GM21360 (cell line): ENCODE results near the gene FAM72A.
"Not testable (repeated sequence)": the region's sequence is repeated elsewhere in the genome, so short reads cannot be mapped to it uniquely, and the experiment has no call there.

Experiments used
- ATAC-seq: cut with Tn5 transposase; IDR thresholded peaks from one replicate; pipeline ENCODE4 v1.9.1; 2021; ENCODE audit warnings: mild to moderate bottlenecking, moderate library complexity; ENCODE audit not compliant: unreplicated experiment

FAM72A gene

DNA sequence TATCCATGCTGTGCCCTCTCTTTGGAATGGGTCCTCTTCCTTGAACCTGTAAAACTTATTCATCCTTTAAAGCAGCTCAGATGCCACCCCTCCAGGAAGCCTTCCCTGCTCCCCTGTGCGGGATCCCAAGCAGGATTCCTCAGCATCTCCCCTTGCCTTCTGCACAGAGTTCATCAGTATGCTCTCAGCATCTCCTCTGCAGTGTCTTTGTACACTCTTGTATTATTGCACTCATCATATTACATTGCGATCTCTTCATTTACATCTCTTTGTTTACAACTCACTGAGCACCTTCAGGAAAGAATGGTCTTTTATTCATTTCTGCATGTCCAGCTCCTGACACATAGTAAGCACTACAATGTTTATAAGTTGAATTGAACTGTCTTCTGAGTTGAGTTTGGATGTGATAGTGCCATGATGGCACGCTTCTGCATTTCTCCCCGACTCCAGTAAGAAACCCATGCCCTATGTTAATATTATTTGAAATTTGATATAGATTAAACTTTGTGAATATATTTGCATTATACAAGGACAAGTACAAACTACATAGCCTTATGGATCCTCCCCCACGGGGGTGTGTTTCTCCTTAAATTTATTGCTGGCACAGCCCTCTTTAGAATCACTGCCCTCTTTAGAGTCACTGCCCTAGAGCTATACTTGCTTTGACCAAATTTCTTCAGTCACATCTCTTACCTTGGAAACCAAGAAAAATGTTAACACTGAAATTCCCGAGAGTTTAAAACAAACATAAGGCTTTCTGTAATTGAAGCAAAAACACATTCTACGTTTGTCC is 13.2 kb upstream of the FAM72A start:
- not testable (repeated sequence) for ATAC-seq

DNA sequence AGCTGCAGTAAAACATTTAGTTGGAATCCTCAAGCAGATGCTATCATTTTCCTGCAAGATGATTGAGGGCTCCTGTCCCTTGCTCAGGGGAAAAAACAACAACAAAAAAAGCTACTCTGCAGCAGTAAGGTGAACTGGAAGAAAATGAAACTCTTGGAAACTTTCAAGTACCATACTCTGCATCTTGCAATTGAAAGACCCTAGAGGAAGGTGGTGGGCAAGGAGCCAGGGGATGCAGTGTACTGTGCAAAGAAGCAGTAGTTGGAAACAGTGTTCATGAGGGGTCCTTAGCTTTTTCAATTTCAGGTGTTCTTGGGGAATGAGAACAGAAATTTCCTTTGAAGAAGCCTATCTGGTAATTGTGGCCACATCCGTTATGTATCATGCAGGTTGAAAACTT is 8.2 kb upstream of the FAM72A start:
- ATAC-seq: not testable (repeated sequence)

DNA sequence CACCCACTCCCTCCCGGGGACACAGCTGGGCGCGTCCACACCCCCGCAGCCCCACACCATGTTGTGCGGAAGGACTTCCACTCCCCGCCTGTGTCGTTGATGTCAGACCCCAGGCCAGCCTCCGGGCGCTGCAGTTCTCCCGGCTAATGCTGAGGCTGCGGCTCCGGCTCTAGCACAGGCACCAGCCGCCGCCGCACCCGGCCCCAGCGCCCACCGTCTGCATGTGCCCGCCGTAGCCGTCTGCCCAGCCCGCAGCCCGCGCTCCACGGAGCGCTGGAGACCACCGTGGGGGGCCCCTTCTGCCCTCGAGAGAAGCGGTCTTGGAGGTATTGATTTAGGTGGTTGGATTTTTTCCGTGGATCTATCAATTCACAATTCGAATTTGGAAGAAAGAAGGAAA is 2.9 kb upstream of the FAM72A start:
- not testable (repeated sequence) for ATAC-seq

- ATAC-seq: not testable (repeated sequence)
These were observed 2.2 kb upstream of the FAM72A start for GRCh38 chr1:206204871-206205270.

- ATAC-seq: not testable (repeated sequence)
These were observed 1.5 kb upstream of the FAM72A start for GRCh38 chr1:206204159-206204511.

GRCh38 chr1:206203364-206204158 is 922 bp upstream of the FAM72A start, which contains the start of gene SRGAP2:
TSS of gene SRGAP2 (plus strand) at chr1:206203541. CDS start at chr1:206205971, 2,430 bp downstream.
- ATAC-seq: peak; percentile 9

- ATAC-seq: not testable (repeated sequence)
These were observed 5.8 kb downstream of the FAM72A start for GRCh38 chr1:206196748-206197424.

DNA sequence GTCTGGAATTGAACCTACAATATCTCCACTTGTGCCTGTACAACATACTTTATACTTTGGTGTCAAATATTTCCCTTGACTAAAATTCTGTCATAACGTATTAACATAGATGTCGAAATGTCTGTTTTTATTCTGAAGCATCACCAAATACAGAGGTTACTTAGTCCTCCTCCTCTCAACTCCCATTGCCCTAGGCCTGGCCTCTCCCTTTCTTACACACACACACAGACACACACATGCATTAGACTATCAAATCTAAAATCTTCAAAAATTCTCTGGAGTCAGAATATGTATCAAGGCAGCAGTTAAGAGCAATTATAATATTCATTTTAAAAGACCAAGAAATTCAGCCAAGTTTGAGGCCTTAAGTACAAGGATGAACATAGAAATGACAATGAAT is 7.5 kb downstream of the FAM72A start:
- ATAC-seq: not testable (repeated sequence)

DNA sequence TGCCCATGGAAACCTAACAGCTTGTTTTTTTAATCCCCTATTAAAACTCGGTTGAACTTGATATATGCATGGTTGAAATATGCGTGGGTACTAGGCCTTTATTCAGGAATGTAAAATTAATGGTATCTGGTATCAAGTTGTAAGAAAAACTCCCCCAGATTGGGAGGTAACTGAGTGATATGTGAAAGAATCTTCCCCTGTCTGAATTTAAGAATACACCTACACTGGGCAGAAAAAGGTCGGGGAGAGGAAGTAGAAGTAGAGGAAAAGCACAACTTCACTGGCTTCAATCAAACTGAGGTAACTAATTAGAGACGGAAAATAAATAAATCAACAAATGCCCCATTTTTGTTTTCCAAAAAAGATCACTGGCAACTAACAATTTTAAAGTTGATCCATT is 15.8 kb downstream of the FAM72A start:
- ATAC-seq: not testable (repeated sequence)

DNA sequence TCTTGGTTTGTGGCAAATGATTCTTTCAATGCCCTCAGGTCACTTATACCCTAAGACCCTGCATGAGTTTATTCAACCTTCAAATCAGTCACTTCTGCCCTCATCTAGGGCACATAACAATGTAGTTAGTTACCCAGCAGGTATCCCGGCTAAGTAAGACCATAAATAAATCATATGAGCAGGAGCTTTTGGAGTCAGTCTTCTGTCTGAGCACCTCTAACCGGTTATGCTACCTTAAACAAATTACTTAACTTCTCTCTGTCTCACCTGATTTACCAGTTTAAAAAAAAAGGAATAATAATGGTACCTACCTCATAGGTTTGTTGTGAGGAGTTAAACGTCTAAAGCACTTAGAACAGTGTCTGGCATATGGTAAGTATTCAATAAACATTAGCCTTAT is 16.9 kb downstream of the FAM72A start:
- not testable (repeated sequence) for ATAC-seq

- ATAC-seq: not testable (repeated sequence)
These were observed 18.9 kb downstream of the FAM72A start for GRCh38 chr1:206183788-206184187.

DNA sequence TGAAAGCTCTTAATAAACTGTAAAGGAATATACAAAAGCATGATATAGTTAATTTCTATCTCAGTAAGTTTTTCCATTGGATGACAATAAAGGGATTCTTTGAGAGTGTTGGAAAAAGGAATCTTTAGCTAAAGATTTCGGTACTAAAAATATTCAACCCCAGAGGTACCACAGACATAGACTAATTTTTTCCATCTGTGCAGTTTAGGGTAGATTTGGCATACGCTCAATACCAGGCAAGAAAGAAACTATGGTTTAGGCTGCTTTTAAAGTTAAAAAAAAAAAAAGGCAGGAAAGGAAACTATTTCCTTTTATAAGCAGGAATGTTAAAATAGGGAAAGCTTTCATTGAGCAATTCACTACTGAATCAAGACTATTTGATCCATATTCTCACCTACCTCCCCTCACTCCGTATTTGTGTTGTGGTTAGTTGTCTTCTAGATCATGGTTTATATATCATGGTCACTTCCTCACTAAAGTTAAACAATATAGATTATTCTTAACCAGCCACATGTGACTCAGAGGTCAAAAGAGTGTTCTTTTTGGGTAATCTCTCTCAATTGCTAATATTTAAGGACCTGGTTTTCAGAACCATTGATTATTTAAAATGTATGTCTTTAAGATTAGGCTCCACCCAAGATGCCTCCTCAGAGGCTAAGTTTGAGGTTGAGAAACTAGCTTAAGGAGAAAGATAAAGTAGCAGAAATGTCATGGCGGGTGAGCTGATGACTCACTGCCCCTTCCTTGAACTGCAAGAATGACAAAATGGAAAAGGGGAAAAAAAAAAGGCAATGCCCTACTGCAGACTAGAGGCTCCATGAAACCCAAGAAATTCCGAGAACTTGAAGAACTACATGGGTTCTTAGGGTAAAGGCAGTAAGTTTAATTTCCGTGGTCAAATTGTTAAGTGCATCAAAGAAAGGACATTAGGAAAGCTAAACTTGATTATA is 20.0 kb downstream of the FAM72A start:
- ATAC-seq: not testable (repeated sequence)

- ATAC-seq: not testable (repeated sequence)
These were observed 23.0 kb downstream of the FAM72A start for GRCh38 chr1:206179666-206180065.

- ATAC-seq: not testable (repeated sequence)
These were observed 24.3 kb downstream of the FAM72A start for GRCh38 chr1:206178061-206178989.

DNA sequence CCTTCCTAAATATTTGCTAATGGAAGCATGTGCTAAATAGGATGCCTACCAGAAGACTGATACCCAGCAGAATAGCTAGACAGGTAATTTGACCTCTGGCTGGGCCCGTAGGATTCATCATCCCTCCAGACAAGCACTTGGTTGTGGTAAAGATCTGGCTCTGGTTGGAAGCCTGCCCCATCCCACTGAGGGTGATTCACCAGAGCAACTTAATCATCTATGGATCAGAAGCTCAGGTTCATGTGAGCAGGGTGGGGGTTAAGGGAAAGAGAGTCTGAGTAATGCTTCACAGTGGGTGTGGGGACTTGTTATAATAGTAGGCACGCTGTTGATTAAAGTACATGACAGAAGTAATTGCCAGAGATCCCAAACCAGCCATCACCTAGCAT is 26.5 kb downstream of the FAM72A start:
- not testable (repeated sequence) for ATAC-seq

GRCh38 chr1:206175459-206176113 is 27.1 kb downstream of the FAM72A start:
- ATAC-seq: not testable (repeated sequence)

- not testable (repeated sequence) for ATAC-seq
These were observed 28.3 kb downstream of the FAM72A start for GRCh38 chr1:206174182-206174868.
